Measurements from ENCODE around the gene KLHL8. TPM values are rescaled to one million over a fixed set of nuclear protein-coding genes. Genes with fewer than 3 reads are reported as not detected.

The KLHL8 gene
- total and polyA plus RNA-seq, 4 donors = 2.9 to 14.4 (median 5.1) TPM

DNA sequence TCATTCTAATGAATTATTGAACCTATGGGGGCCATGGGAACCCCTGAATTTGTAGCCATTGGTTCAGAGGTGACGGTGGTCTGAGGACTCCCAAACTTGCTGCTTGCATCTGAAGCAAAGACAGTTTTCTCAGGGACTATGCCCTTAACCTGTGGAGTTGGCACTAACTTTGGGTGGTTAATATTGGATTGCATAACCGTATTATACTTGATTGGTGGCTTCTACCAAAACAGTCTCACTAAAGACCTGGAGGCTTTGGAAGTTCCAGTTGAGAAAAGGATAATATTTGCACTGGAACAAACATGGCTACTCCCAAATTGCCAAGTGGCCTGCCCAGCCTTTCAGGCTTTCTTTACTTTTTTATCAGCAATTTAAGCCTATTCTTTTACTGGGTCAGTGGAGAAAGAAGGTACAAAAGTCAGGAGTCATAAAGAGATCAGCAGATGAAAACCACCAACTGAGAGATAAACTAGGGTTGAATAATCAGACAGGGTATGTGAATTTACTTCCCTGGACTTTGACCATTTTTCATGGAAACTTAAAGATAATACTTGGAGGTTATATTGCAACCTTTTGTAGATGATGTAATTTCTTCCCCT, 7.9 kb upstream of the KLHL8 start:
- Histone ChIP-seq H3K36me3 (ENCODE audit: control insufficient read depth in 4 of 4, insufficient read depth in 3 of 4, low read depth in 1 of 4, low read length in 3 of 4) (no peaks in the 10 kb centered on the region), H3K4me3 (ENCODE audit: low read depth in 1 of 3, low read length in 3 of 3) (no peak overlapping the region), H3K9ac (ENCODE audit: low read depth in 1 of 2, low read length in 2 of 2) (no peak overlapping the region), H3K4me1 (ENCODE audit: control insufficient read depth in 4 of 4, insufficient read depth in 4 of 4, low read length in 3 of 4) (peaks cover 2 to 13% (median 4%) of the 10 kb centered on the region in 4 donors), H3K9me3 (ENCODE audit: control insufficient read depth in 4 of 4, low read length in 3 of 4) (no peaks in the 10 kb centered on the region), H3K27me3 (ENCODE audit: control insufficient read depth in 4 of 4, insufficient read depth in 4 of 4, low read length in 3 of 4) (no peaks in the 10 kb centered on the region), H3K27ac (ENCODE audit: low read depth in 1 of 2, low read length in 2 of 2) (no peak overlapping the region)
- peak; percentile 30 for TF ChIP-seq SP1 (IDR thresholded peaks at IDR 0.05)
- peak in 1 of 2 donors; percentile 29 for TF ChIP-seq JUND (IDR thresholded peaks at IDR 0.05)
- TF ChIP-seq RXRA (IDR thresholded peaks at IDR 0.05) = peak in 1 of 2 donors; percentile 6
- TF ChIP-seq GABPA (IDR thresholded peaks at IDR 0.05 in 1 of 2, conservative IDR thresholded peaks at IDR 0.05 in 1 of 2) = no peak
- peak; percentile 45 to 52 for TF ChIP-seq HNF4A (conservative IDR thresholded peaks at IDR 0.05)
- no peak for TF ChIP-seq HNF4G (IDR thresholded peaks at IDR 0.05)
- peak; percentile 72 for TF ChIP-seq YY1 (IDR thresholded peaks at IDR 0.05)
- no peak for DNase-seq (ENCODE audit: low spot score)
- WGBS = 44% methylated on average over 2 of the region's 2 CpGs

- TF ChIP-seq YY1 (IDR thresholded peaks at IDR 0.05) = no peak
- no peak for TF ChIP-seq RAD21 (IDR thresholded peaks at IDR 0.05)
- TF ChIP-seq NR2F2 (IDR thresholded peaks at IDR 0.05) = no peak
- TF ChIP-seq, protein P1, sequence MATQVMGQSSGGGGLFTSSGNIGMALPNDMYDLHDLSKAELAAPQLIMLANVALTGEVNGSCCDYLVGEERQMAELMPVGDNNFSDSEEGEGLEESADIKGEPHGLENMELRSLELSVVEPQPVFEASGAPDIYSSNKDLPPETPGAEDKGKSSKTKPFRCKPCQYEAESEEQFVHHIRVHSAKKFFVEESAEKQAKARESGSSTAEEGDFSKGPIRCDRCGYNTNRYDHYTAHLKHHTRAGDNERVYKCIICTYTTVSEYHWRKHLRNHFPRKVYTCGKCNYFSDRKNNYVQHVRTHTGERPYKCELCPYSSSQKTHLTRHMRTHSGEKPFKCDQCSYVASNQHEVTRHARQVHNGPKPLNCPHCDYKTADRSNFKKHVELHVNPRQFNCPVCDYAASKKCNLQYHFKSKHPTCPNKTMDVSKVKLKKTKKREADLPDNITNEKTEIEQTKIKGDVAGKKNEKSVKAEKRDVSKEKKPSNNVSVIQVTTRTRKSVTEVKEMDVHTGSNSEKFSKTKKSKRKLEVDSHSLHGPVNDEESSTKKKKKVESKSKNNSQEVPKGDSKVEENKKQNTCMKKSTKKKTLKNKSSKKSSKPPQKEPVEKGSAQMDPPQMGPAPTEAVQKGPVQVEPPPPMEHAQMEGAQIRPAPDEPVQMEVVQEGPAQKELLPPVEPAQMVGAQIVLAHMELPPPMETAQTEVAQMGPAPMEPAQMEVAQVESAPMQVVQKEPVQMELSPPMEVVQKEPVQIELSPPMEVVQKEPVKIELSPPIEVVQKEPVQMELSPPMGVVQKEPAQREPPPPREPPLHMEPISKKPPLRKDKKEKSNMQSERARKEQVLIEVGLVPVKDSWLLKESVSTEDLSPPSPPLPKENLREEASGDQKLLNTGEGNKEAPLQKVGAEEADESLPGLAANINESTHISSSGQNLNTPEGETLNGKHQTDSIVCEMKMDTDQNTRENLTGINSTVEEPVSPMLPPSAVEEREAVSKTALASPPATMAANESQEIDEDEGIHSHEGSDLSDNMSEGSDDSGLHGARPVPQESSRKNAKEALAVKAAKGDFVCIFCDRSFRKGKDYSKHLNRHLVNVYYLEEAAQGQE (IDR thresholded peaks at IDR 0.05) = no peak
- TF ChIP-seq HNF4A (conservative IDR thresholded peaks at IDR 0.05) = no peak
- TF ChIP-seq, protein P2, sequence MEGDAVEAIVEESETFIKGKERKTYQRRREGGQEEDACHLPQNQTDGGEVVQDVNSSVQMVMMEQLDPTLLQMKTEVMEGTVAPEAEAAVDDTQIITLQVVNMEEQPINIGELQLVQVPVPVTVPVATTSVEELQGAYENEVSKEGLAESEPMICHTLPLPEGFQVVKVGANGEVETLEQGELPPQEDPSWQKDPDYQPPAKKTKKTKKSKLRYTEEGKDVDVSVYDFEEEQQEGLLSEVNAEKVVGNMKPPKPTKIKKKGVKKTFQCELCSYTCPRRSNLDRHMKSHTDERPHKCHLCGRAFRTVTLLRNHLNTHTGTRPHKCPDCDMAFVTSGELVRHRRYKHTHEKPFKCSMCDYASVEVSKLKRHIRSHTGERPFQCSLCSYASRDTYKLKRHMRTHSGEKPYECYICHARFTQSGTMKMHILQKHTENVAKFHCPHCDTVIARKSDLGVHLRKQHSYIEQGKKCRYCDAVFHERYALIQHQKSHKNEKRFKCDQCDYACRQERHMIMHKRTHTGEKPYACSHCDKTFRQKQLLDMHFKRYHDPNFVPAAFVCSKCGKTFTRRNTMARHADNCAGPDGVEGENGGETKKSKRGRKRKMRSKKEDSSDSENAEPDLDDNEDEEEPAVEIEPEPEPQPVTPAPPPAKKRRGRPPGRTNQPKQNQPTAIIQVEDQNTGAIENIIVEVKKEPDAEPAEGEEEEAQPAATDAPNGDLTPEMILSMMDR (IDR thresholded peaks at IDR 0.05; ENCODE audit: low read depth, low read length, missing input control) = no peak
- TF ChIP-seq JUND (IDR thresholded peaks at IDR 0.05) = no peak
- no peak for TF ChIP-seq RXRA (IDR thresholded peaks at IDR 0.05)
- no peak for TF ChIP-seq ATF3 (IDR thresholded peaks at IDR 0.05)
- TF ChIP-seq EGR1 (IDR thresholded peaks at IDR 0.05; ENCODE audit: low read depth in 2 of 2) = no peak
- no peak for TF ChIP-seq ZBTB33 (IDR thresholded peaks at IDR 0.05)
- TF ChIP-seq, protein P3, sequence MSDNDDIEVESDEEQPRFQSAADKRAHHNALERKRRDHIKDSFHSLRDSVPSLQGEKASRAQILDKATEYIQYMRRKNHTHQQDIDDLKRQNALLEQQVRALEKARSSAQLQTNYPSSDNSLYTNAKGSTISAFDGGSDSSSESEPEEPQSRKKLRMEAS (IDR thresholded peaks at IDR 0.05) = no peak
- TF ChIP-seq FOXA1 (IDR thresholded peaks at IDR 0.05) = no peak
- Histone ChIP-seq H3K4me1 (ENCODE audit: control insufficient read depth in 4 of 4, insufficient read depth in 4 of 4, low read length in 3 of 4) (peaks cover 2 to 13% (median 4%) of the 10 kb centered on the region in 4 donors), H3K9ac (ENCODE audit: low read depth in 1 of 2, low read length in 2 of 2) (no peak overlapping the region), H3K9me3 (ENCODE audit: control insufficient read depth in 4 of 4, low read length in 3 of 4) (no peaks in the 10 kb centered on the region), H3K27me3 (ENCODE audit: control insufficient read depth in 4 of 4, insufficient read depth in 4 of 4, low read length in 3 of 4) (no peaks in the 10 kb centered on the region), H3K36me3 (ENCODE audit: control insufficient read depth in 4 of 4, insufficient read depth in 3 of 4, low read depth in 1 of 4, low read length in 3 of 4) (no peaks in the 10 kb centered on the region), H3K4me3 (ENCODE audit: low read depth in 1 of 3, low read length in 3 of 3) (no peak overlapping the region), H3K27ac (ENCODE audit: low read depth in 1 of 2, low read length in 2 of 2) (no peak overlapping the region)
- WGBS = 97% methylated on average over 1 of the region's 1 CpG
- no peak for DNase-seq (ENCODE audit: low spot score)
These were observed 7.3 kb upstream of the KLHL8 start for GRCh38 chr4:87227751-87228151.
